GM19395 (cell line): ENCODE data around the gene TMBIM6.
"Not testable (repeated sequence)": the region's sequence is repeated elsewhere in the genome, so short reads cannot be mapped to it uniquely, and the experiment has no call there.

Source experiments
- ATAC-seq: cut with Tn5 transposase; IDR thresholded peaks from one replicate; pipeline ENCODE4 v1.9.1; 2021; ENCODE audit warnings: mild to moderate bottlenecking, moderate library complexity; ENCODE audit not compliant: unreplicated experiment

TMBIM6 gene

DNA sequence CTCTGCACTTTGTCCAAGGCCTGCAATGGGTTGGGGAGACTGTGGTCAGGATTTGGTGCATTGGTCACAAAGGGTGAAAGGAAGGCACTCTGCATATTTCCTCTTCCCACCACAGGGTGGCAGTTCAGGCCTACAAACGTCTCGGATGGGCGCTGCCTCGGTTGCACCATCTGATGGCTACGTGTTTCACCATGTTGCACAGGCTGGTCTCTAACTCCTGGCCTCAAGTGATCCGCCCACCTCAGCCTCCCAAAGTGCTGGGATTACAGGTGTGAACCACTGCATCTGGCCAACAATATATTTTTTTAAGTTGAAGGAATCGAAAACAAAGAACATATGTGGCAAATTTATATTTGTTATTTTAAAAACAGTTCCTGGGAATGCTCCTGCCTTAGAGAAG is 35.1 kb downstream of the TMBIM6 start:
- ATAC-seq, result no peak

DNA sequence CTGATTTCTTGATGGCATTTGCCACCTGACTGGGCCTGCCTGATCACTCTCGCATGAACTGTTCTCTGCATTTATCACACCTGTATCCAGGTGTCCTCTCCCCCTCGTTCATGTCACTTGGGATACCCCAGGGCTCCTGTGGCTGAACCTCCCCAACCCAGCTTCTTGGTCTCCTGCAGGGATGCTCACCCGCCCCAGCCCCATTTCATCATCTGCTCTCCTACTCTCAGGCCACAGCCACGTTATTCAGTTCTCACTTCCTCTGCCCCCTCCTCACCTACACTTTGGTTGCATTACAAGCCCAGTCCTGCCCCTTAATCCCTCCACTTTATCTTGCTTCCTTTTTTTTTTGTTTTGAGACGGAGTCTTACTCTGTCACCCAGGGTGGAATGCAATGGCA is 35.5 kb downstream of the TMBIM6 start:
- ATAC-seq, result no peak

DNA sequence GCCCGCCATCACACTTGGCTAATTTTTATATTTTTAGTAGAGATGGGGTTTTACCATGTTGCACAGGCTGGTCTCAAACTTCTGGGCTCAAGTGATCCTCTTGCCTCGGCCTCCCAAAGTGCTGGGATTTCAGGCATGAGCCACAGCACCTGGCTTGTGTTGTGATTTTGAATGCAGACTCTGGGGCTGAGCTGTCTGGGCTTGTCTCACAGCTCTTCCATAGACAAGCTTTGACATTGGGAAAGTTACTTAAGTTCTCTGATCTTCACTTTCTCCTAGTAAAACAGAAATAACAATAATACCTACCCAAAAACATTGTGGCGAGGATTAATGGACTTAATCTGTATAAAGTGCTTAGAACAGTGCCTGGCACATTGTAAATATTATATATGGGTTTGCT is 36.0 kb downstream of the TMBIM6 start:
- ATAC-seq, result no peak

DNA sequence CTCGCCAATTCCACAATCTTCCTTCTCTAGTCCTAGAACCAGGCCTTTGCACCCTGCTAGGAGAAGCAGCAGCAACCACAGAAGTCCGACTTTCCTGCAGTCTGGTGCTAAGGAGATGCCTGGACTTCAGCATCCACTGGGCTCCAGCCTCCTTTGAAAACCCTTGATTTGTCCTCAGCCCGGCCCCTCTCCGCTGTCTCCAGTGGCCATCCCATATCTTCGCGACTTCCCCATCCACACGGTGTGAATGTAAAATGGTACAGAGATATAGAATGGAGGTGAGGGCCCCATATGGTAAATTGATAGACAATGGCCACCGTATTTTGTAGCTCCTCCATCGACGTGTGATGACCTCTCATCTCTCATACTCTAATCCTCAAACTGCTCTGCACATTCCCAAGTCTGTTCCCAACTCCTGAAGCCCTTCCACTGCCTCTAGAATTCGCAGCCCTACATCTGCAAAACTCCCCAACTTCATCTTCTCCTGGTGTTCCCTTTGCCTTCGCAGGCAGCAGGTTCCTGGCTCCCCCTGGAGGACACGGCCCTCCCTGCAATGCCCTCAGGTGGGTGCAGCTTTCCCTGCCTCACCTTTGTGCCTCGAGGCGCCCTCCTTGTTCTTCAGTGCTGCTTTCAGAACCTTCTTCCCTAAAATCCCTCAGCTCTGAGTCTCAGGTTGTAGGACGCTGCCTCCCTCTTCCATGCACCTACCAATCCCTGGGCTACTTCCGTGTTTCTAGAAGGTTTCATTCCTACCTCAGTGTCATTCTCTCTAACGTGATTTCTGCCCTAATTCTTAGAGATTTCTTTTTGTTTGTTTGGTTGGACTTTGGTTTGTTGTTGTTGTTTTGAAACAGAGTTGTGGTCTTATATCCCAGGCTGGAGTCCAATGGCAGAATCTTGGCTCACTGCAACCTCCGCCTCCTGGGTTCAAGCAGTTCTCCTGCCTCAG is 36.7 kb downstream of the TMBIM6 start:
- ATAC-seq, result no peak

DNA sequence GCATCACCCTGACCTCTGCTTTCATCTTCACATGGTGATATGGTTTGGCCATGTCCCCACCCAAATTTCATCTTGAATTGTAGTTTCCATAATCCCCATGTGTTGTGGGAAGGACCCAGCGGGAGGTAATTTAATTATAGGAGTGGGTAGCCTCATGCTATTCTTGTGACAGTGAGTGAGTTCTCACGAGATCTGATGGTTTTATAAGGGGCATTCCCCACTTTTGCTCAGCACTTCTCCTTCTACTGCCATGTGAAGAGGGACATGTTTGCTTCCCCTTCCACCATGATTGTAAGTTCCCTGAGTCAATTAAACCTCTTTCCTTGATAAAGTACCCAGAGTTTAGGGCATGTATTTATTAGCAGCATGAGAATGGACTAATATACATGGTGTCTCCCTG is 38.2 kb downstream of the TMBIM6 start:
- ATAC-seq, result no peak

DNA sequence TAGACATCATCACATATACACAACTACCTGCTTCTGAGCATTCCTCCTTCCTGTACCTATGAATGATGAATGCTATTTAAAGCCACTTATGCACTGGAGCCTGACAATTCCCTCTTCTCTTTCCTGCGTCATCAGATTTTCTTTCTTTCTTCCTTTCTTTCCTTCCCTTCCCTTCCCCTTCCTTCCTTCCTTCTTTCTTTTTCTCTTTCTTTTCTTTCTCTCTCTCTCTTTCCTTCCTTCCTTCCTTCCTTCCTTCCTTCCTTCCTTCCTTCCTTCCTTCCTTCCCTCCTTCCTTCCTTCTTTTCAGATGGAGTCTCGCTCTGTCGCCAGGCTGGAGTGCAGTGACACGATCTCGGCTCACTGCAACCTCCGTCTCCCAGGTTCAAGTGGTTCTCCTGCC is 39.6 kb downstream of the TMBIM6 start:
- ATAC-seq, result not testable (repeated sequence)

DNA sequence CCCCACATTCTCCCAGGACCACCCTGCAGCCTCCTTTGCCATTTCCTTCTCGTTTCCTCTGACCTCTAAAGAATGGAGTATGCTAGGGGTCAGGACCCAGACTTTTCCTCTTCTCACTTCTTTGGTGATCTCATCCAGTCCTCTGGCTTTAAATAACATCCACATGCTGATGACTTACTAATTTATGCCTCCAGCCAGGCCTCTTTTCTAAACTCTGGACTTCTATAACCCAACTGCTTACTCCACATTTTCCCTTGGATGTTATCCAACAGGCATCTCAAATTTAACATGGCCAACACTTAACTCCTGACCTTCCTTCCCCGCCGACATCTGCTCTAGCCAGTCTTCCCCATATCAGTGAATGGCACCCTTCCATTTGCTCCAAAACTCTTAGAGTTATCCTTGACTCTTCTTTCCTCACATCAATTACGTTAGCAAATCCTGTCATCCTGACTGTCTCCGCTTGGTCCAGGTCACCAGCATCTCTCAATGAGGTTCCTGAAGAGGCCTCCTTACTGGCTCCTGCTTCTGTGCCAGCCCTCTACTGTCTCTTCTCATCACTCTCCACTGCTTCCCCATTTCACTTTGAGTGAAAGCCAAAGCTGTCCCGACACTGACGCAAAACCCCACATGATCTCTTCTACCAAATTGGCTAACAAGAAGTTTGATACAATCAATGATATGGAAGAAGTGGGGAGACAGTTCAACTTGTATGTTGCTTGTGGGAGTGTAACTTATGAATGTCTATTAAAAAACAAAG is 42.7 kb downstream of the TMBIM6 start:
- no peak for ATAC-seq

DNA sequence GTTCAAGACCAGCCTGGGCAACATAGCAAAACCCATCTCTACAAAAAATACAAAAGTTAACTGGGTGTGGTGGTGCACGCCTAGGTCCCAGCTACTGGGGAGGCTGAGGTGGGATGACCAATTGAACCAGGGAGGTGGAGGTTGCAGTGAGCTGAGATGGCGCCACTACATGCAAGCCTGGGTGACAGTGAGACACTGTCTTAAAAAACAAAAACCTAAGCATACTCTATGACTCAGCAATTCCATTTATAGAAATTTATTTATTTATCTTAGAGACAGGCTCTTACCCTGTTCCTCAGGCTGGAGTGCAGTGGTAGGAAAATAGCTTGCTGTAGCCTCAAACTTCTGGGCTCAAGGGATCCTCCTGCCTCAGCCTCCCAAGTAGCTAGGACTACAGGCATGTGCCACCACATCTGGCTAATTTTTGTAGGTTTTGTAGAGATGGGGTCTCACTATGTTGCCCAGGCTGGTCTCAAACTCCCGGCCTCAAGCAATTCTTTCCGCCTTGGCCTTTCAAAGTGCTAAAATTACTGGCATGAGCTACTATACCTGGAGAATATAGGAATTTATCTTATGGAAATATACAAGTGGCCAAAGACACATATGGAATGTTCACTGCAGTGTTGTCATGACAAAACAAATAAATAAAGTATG is 43.5 kb downstream of the TMBIM6 start:
- no peak for ATAC-seq

DNA sequence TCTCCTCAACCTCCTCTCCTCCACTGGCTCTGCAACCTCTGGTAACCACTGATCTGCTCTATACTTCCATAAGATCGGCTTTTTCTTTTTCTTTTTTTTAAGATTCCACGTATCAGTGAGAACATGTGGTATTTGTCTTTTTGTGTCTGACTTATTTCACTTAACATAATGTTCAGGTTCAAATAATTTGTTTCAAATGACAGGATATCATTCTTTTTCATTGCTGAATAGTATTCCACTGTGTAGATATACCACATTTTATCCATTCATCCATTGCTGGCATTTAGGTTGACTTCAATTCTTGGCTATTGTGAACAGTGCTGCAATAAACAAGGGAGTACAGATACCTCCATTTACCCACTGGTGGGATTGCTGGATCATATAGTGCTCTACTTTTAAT is 46.3 kb downstream of the TMBIM6 start:
- no peak for ATAC-seq

DNA sequence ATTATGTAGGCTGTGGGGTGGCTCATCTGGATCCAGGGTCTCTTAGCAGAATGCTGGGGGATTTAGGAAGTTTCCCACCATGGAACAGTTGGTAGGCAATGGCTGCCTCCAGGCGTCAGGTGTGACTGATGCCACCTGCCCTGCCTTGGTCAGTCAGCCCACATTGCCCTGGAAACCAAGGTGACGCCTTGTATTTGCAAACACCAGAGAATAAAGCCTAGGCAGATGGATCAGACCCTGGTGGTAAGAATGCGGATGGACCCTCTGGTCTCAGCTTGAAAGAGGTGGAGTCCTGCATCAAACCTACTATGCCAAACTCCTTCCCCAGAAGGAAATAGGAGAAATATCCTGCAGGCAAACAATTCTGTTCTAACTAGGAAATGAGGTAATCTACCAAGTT is 48.6 kb downstream of the TMBIM6 start:
- no peak for ATAC-seq

DNA sequence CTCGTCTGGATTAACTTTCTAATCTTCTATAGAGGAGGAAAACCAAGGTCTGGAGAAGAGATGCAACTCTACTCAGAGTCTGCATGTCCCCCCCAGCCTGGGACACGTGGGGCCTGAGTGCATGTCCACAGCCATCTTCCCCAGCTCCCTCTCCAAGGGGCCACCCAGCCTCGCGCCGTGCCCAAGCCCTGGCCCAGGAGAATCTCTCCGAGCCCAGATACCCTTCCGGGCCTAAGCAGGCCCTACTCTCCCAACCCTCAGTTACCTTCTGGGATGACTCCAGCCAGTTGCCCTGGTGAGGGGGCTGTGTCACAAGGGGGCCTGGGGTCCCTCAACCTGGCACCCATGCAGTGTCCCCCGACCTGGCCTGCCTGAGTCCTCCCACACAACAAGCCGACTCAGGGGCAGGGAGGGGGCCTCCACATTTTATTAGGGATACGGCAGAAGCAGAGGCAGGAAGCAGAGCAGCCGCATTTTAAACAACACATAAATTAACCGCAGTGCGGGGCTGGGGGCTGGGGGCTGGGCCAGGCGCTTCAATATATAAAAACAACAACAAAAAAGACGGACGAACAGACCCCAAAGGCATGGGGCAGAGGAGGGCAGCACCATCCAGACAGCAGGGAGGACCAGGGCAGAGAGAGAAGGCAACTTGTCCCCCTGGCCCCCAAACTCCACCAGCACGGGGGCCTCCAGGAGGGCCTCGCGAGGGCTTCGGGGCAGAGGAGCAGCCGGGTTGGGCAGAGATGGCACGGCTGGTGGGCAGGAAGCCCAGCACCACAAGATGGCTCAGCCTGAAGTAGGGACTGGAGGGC is 49.6 kb downstream of the TMBIM6 start:
- no peak for ATAC-seq

DNA sequence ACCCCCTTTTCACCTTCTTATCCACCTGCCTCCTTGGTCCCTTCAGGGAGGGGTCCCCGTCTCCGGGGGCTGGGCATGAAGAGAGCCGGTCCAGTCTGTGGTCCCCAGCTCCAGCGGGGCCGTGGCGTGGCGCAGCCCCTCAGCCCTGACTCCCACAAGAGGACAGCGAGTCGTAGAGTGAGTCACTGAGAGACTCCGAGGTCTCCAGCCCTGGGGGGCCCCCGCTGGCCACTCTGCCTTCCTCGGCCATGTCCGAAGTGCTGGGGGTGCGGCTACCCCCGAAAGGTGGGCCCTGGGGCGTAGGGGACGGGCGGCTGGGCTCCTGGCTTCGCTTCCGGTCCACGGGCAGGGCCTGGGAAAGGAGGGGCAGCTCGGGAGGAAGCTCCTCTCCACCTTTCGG is 50.3 kb downstream of the TMBIM6 start:
- no peak for ATAC-seq

DNA sequence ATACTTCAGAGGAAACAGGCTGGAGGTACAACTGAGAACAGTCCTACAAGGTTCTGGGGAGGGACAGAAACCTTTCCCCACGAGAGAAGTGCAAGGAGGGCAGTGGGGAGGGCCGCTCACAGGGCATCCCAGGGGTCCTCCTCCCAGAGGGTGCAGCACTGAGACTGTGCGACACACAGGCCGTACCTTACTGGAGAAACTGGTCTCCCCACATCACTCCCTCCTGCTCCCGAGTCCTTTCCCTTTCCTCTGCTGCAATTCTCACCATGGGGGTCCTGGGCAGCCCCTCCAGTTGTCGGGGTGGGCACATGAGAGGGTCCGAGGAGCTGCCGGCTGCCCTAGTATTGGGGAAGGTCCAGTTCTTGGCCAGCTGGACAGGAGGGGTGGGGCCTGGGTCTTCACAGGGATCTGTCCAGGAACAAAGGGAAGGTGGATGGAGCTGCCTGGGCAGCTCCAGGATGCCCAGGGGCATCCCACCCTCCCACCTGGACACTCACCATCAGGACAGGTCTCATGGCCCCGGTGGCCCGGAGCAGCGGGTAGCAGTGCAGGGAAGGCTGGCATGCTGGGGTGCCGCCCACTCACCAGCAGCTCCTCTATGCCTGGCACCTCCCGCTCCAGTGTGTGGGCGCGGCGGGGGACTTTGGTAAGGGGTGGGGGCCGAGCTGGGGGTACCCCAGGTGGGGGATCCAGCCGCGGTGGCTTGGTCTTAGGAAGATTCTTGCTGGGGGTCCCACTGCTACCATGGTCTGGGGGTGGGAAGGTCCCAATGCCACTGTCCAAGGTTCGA is 51.0 kb downstream of the TMBIM6 start:
- no peak for ATAC-seq

DNA sequence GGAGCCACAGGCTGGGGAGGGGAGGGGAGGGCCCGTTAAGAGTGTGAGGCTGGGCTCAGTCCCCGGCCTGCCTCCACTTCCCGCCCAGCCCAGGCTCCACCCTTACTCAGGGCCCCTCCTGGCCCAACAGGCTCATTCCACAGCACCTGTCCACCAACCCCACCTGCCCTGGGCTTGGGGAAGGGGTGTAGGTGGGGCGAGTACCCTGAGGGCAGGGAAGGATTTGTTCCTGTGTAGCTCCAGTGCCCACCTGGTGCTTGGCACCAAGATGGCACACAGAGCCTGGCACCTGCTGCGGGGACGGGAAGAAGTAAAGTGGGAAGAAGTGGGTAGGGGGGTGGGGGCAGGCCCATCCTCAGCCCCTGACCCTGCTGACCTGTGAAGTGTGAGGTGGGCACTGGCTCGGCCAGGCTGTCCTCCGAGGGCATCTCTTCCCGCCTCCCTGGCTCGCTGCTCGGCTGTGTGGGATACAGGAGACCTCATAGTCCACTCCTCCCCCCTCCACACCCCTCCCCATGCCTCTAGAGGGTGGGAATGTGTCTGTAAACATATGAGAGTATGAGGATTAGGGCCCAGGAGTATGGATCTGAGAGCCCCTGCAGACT is 51.7 kb downstream of the TMBIM6 start:
- no peak for ATAC-seq

DNA sequence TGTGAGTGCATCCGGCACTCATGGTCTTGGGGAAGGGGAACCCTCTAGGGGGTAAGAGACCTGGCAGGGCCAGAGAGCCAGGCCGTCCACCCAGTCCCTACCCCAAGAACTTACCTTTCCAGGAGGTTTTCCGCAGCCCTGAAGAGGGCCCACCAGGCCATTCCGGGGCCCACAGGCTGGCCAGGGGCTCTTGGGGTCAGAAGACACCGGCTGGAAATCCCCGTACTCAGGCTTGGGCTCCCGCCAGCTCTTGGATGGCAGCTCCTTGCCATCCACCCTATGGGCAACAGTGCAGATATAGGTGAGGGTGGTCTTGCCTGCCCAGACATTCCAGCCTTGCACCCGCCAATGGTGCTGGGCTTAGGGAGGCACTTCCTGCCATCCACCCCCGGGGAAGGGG is 52.3 kb downstream of the TMBIM6 start:
- ATAC-seq, result no peak

DNA sequence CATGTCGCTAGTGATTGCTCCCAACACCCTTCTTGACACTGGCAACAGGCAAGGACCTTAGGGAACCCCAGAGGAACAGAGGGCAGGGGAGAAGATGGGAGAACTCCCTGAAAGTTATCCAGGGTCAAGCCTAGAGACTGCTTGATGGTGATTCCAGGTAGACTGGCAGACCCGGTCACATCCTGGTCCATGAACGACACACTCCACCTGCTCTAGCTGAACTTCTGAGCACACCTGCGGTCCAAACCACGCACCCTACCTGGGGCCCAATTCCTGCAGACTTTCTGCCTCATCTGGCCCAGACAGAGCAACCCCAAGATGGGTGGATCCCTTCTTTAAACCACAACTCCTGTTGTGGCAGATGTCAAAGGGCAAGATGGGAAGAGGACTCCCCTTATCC is 52.7 kb downstream of the TMBIM6 start:
- no peak for ATAC-seq

DNA sequence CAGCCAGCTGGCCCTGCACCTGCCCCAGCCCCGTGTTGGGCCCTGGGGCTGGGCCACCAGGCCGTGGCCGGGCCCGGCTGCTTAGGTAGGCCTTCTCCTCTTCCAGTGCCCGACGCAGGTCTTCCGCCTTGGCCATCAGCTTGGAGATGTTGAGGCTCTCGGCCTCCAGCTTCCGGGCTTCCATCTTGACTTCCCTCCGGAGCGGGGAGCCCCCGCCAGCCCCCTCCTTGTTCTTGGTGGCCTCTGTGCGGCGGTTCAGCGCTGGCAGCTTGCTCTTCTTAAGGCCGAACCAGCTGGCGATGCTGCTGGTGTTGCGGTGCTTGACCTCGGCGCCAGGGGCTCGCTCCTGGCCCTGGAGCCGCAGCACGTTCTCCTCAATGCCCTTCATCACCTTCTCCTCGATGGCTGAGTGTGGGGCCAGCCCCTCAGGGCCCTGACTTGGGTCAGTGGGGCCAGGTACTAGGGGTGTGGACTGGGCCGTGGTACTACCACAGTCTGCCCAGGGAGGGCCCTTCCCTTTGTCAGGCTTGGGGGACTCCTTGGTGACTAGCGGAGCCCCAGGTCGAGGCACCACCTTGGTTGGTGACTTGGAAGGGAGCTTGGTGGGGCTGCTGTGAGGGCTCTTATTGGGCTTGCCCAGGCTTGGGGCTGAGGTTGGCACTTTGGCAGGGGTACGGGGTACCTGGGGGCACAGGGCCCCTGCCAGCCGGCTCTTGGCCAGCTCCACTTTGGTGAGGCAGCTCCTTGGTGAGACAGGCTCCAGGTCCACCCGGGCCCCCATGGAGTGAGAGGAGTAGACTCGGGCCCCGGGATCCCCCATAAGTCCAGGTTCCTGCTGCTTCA is 53.7 kb downstream of the TMBIM6 start:
- no peak for ATAC-seq

DNA sequence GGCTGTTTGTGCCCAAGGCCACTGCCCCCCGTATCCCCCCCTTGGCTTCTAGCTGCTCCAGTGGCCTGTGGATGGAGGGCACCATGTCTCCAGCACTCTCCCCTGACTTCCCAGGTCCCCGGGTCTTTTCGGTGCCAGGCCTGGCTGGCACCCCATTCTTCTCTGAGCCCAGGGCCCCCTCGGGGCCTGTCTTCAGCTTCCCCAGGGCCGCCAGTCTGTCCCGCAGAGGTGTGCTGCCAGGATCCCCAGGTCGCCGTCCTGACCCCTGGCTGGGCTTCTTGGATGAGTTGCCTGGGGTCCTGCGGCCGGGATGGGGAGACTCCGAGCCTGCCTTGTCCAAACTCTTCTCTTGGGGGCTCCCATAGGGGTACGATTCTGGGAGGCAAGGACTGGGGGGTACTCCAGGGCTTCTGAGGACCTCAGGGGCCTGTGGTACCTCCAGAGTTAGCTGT is 54.3 kb downstream of the TMBIM6 start:
- ATAC-seq, result no peak

DNA sequence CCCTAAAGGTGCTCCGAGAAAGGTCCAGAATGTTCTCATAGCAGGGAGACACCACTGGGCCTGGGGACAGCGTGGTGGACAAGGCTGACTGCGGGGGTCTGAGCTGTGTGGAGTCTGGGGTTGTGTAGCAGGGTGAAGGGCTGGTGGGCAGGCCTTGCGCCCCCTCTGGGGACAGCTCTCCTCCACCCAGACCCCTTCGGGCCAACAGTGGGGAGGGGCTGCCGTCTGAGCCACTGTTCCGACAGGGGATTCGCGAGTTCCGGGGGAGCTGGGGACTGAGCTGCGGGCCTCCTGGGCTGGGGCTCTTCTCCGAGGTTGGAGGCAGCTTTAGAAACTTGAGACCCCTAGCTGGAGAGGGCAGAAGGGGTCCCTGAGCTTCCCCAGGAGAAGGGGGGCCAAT is 54.8 kb downstream of the TMBIM6 start:
- no peak for ATAC-seq
